Stimulated activated CD8-positive, alpha-beta memory T cell treated with anti-CD3 and anti-CD28 coated beads, Interleukin-15, amount 100 ng/mL, for 24 hours (primary cell): ENCODE measurements around the gene ITGB3BP.

Experiments
- DNase-seq: peaks from one replicate; pipeline ENCODE4 v3.0.0-alpha.2; 2020; ENCODE audit warnings: low read depth

ITGB3BP gene

GRCh38 chr1:63418101-63418500 is 104.9 kb downstream of the ITGB3BP start:
- no peak for DNase-seq

GRCh38 chr1:63414691-63415365 is 108.2 kb downstream of the ITGB3BP start:
- DNase-seq: no peak

GRCh38 chr1:63413394-63413793 is 109.6 kb downstream of the ITGB3BP start:
- DNase-seq: no peak

- DNase-seq: no peak
Observed at GRCh38 chr1:63411066-63411465, 112.0 kb downstream of the ITGB3BP start.

GRCh38 chr1:63408331-63408730 is 114.7 kb downstream of the ITGB3BP start:
- no peak for DNase-seq

- no peak for DNase-seq
Observed at GRCh38 chr1:63407002-63407401, 116.0 kb downstream of the ITGB3BP start.

GRCh38 chr1:63405987-63406386 is 117.0 kb downstream of the ITGB3BP start:
- no peak for DNase-seq

- DNase-seq: no peak
Observed at GRCh38 chr1:63405021-63405420, 118.0 kb downstream of the ITGB3BP start.

GRCh38 chr1:63403386-63403785 is 119.6 kb downstream of the ITGB3BP start:
- DNase-seq: no peak

GRCh38 chr1:63401945-63402344 is 121.1 kb downstream of the ITGB3BP start:
- DNase-seq: no peak
